Upper lobe of left lung (tissue), 6 donors: ENCODE results near the gene NAT9. TPM values are rescaled to one million over a fixed set of nuclear protein-coding genes. Genes with fewer than 3 reads are reported as not detected.

ENCODE experiments used
- ATAC-seq, 2 donors: fragments of 200-7000 bp; cut with Tn5 transposase; one replicate each; pipeline ENCODE4 v1.9.1; 2022; ENCODE audit warnings: mild to moderate bottlenecking in 2 of 2, moderate library complexity in 2 of 2; ENCODE audit not compliant: low FRiP score in 2 of 2
- DNase-seq, 2 donors: peaks; one replicate each; pipeline ENCODE4 v3.0.0-alpha.2; 2019 to 2020
- H3K27ac ChIP-seq, 4 donors: fragments of 200-600 bp; sonication (generic); one replicate each; pipeline ENCODE4 v1.5.1; 2016 to 2019
- H3K27me3 ChIP-seq, 4 donors: fragments of 200-600 bp; sonication (generic); one replicate each; pipeline ENCODE4 v1.5.1; 2017 to 2019
- H3K36me3 ChIP-seq, 4 donors: fragments of 200-600 bp; sonication (generic); one replicate each; pipeline ENCODE4 v1.5.1; 2016 to 2019
- H3K4me1 ChIP-seq, 4 donors: fragments of 200-600 bp; sonication (generic); one replicate each; pipeline ENCODE4 v1.5.1; 2018 to 2019
- H3K4me3 ChIP-seq, 4 donors: fragments of 200-600 bp; sonication (generic); one replicate each; pipeline ENCODE4 v1.5.1; 2017 to 2019; ENCODE audit warnings: mild to moderate bottlenecking in 2 of 4, moderate library complexity in 1 of 4
- H3K9me3 ChIP-seq, 4 donors: fragments of 200-600 bp; sonication (generic); one replicate each; pipeline ENCODE4 v1.5.1; 2018 to 2019
- EP300 ChIP-seq, 4 donors: sonication (generic); formaldehyde crosslinking; IDR thresholded peaks; one replicate each; pipeline ENCODE4 v1.5.1; 2017; ENCODE audit warnings: antibody characterized with exemption in 4 of 4, control low read depth in 2 of 4
- POLR2A ChIP-seq, 4 donors: fragments of 450-650 bp; IDR thresholded peaks; one replicate each; pipeline ENCODE4 v1.5.1; 2016 to 2017; ENCODE audit warnings: antibody characterized with exemption in 4 of 4, mild to moderate bottlenecking in 2 of 4
- POLR2AphosphoS5 ChIP-seq, 2 donors: sonication (generic); formaldehyde crosslinking; IDR thresholded peaks; one replicate each; pipeline ENCODE4 v1.5.1; 2017; ENCODE audit warnings: antibody characterized with exemption in 2 of 2
- WGBS, 2 donors: methylation state at CpG; one replicate each; pipeline ENCODE4 v1.1.5; 2017 to 2018; 5-methylcytosine and 5-hydroxymethylcytosine counted together
- total RNA-seq, 6 donors: library from RNA; depleted of rRNA in 4 of 6; stranded (reverse); fragments of >200 nt in 4 of 6; gene quantifications; one replicate each; pipeline versions ENCODE4 v1.1.0 to v1.2.1, GENCODE V29; 2016 to 2021
- TF ChIP-seq, protein P1 (sequence below), 6 experiments: fragments of 450-650 bp in 4 of 6; fragments of 200-600 bp in 2 of 6; sonication (generic) in 2 of 6; IDR thresholded peaks; one replicate each; pipeline ENCODE4 v1.5.1; 2016 to 2019; ENCODE audit warnings: antibody characterized with exemption in 6 of 6
- donor health status: DM: no; HTN: no; CAD: no; lungs with moderate emphysema.
- donor health status: DM: no; HTN: yes; CAD: no; lungs with severe emphysema.

Gene NAT9
- total RNA-seq, 6 donors from 2014 or later: 16.1 to 78.6 (median 41.7) TPM

DNA sequence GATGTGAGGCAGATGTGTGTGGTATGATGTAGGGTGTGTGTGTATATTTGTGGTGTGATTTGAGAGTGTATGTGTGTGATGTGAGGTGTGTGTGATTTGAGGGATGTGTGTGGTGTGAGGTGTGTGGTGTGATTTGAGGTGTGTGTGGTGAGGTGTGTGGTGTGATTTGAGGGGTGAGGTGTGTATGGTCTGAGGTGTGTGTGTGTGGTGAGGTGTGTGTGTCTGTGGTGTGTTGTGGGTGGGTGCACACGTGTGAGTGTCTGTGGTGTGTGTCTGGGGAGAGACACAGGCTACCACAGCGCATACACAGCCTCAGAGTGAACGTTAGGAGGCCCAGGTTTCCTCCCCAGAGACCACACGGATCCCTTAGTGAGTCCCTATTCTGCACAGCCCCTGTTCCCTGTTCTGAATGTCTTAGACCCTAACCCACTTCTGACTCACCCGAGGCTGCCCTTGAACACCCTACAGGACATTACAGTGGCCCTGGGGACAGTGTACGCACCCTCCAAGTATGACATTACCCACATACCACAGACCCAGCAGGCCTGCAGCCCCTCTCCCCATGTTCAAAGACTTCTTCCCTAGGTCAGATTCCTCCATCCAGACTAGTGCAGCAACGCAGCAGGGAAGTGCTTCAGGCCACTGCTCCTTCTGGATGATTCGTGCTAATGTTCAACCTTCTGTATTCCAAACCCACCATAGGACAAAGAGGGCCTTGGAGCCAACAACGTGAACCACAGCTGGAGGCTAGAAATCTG is 42.6 kb downstream of the NAT9 start:
- ATAC-seq: peak in 1 of 2 donors; percentile 34
- Histone ChIP-seq H3K27ac (no peak overlapping the region), H3K4me1 (peaks cover 24 to 38% (median 30%) of the 10 kb centered on the region in 4 donors), H3K4me3 (no peak overlapping the region), H3K36me3 (no peaks in the 10 kb centered on the region), H3K27me3 (peaks cover 0 to 11% (median under 1%) of the 10 kb centered on the region in 4 donors), H3K9me3 (no peaks in the 10 kb centered on the region)
- 61 to 65% methylated on average over 7 to 8 of the region's 9 CpGs for WGBS, 2 donors
- TF ChIP-seq, protein P1, sequence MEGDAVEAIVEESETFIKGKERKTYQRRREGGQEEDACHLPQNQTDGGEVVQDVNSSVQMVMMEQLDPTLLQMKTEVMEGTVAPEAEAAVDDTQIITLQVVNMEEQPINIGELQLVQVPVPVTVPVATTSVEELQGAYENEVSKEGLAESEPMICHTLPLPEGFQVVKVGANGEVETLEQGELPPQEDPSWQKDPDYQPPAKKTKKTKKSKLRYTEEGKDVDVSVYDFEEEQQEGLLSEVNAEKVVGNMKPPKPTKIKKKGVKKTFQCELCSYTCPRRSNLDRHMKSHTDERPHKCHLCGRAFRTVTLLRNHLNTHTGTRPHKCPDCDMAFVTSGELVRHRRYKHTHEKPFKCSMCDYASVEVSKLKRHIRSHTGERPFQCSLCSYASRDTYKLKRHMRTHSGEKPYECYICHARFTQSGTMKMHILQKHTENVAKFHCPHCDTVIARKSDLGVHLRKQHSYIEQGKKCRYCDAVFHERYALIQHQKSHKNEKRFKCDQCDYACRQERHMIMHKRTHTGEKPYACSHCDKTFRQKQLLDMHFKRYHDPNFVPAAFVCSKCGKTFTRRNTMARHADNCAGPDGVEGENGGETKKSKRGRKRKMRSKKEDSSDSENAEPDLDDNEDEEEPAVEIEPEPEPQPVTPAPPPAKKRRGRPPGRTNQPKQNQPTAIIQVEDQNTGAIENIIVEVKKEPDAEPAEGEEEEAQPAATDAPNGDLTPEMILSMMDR (IDR thresholded peaks at IDR 0.05): no peak
- TF ChIP-seq POLR2A (IDR thresholded peaks at IDR 0.05): no peak
- no peak for TF ChIP-seq EP300 (IDR thresholded peaks at IDR 0.05)
- no peak for TF ChIP-seq POLR2AphosphoS5 (IDR thresholded peaks at IDR 0.05)
- DNase-seq: no peak

DNA sequence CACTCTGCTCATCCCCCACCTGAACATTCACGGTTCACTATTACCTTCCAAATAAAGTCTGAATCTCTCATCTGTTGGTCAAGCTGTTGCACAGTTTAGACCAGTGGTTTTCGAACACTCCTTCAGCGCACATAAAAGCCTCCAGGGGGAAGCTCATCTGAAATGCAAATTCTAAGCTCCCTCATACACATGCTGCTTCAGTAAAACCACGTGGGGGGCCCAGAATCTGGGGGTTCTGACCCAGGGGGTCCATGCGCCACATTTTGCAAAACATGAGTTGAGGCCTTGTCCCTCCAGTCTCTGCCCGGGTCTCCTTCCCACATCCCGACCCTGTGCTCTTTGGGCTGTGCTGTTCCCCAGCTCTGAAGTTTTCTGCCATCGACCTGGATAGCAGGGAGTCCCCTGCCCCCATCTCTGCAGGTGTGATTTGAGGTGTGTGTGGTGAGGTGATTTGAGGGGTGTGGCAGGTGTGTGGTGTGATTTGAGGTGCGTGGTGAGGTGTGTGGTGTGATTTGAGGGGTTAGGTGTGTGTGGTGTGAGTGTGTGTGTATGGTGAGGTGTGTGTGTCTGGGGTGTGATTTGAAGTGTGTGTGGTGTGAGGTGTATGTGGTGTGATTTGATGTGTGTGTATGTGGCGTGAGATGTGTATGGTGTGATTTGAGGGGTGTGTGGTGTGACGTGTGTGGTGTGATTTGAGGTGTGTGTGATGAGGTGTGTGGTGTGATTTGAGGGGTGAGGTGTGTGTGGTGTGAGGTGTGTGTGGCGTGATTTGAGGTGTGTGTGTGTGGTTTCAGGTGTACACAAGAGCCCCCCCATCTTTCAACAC is 43.9 kb downstream of the NAT9 start:
- no peak for ATAC-seq
- H3K36me3 ChIP-seq: no peaks in the 10 kb centered on the region
- TF ChIP-seq, protein P1 (IDR thresholded peaks at IDR 0.05): no peak
- TF ChIP-seq EP300 (IDR thresholded peaks at IDR 0.05): no peak
- no peak for TF ChIP-seq POLR2A (IDR thresholded peaks at IDR 0.05)
- no peak for TF ChIP-seq POLR2AphosphoS5 (IDR thresholded peaks at IDR 0.05)
- no peak for DNase-seq
- H3K4me1 ChIP-seq: peaks cover 11 to 25% (median 17%) of the 10 kb centered on the region in 4 donors
- H3K9me3 ChIP-seq: no peaks in the 10 kb centered on the region
- no peak overlapping the region for H3K4me3 ChIP-seq
- 78 to 83% methylated on average over 12 of the region's 12 CpGs for WGBS, 2 donors
- H3K27ac ChIP-seq: no peak overlapping the region
- peaks cover 0 to 2% (median 0%) of the 10 kb centered on the region in 4 donors for H3K27me3 ChIP-seq

DNA sequence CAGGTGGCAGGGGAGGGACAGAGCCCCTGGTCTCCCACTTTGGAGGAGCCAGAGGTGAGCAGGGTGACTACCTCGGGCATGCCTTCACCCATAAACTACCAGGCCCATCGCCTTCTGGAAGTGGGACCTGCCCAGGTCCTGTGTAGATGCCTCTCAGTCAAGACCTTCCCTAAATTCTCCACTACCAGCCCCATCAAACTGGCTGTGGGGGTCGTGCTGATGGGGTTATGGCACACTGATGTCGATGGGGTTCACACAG is 44.9 kb downstream of the NAT9 start:
- 78% methylated on average over 4 of the region's 4 CpGs; no CpG with 5 or more reads in 1 of the 2 donors for WGBS, 2 donors
- Histone ChIP-seq H3K36me3 (no peaks in the 10 kb centered on the region), H3K9me3 (no peaks in the 10 kb centered on the region), H3K4me1 (peaks cover 2 to 16% (median 8%) of the 10 kb centered on the region in 4 donors), H3K27me3 (no peaks in the 10 kb centered on the region), H3K27ac (no peak overlapping the region), H3K4me3 (no peak overlapping the region)
- no peak for DNase-seq
- TF ChIP-seq EP300 (IDR thresholded peaks at IDR 0.05): no peak
- TF ChIP-seq POLR2A (IDR thresholded peaks at IDR 0.05): no peak
- no peak for TF ChIP-seq POLR2AphosphoS5 (IDR thresholded peaks at IDR 0.05)
- TF ChIP-seq, protein P1 (IDR thresholded peaks at IDR 0.05): no peak
- no peak for ATAC-seq

DNA sequence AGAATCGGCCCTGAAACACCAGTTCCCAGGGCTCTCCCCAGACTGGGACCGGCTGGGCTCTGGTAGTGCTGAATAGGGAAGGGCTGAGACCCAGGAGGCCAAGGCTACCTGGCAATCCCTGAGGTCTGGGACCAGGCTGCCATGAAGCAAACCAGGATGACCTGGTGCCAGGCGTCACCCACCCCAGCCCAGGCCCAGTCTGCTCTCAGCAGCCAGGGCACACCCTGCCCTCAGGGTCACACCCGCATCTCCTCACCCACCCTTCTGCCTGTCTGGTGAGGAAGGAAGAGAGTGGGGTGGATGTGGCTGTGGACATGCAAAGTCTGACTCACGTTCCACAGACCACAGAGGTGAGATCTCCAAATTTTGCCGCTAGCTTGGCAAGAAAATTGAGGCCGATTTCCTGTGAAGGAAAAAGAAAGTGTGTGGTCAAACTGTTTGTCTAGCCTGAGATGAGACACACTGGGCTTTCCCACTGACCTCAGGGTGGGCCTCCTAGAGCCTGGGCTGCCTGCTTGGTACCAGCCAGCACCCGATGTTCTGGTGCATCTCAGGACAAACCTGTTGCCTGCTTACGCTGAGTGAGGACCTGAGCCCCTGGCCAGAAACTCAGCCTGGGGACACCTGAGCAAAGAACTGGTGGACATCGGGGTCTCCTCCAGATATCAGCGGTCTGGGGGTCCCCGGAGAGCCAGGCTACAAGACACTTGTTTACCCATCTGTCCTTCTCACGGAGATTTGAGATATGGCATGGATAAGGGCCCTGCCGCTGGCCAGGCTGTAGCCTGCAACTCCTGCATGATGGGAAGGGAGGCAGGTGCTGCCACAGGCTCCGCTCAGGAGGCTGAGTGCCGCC is 45.4 kb downstream of the NAT9 start:
- 63 to 65% methylated on average over 11 to 16 of the region's 16 CpGs for WGBS, 2 donors
- peak; percentile 27 to 42 for ATAC-seq

More for the DNA sequence above, 45.4 kb downstream of the NAT9 start:
- no peaks in the 10 kb centered on the region for H3K9me3 ChIP-seq
- peak; percentile 45 to 65 for DNase-seq
- no peaks in the 10 kb centered on the region for H3K36me3 ChIP-seq
- no peaks in the 10 kb centered on the region for H3K27me3 ChIP-seq
- TF ChIP-seq POLR2AphosphoS5 (IDR thresholded peaks at IDR 0.05): peak in 1 of 2 donors; percentile 36
- TF ChIP-seq POLR2A (IDR thresholded peaks at IDR 0.05): no peak
- H3K4me1 ChIP-seq: peaks cover 0 to 11% (median 5%) of the 10 kb centered on the region in 4 donors
- no peak overlapping the region for H3K4me3 ChIP-seq
- H3K27ac ChIP-seq: no peak overlapping the region
